MM.1S (cell line): ENCODE measurements around the gene FYB1.
"Not testable (repeated sequence)": the region's sequence is repeated elsewhere in the genome, so short reads cannot be mapped to it uniquely, and the experiment has no call there.

Source experiments
- DNase-seq: peaks from one replicate; pipeline ENCODE4 v3.0.0-alpha.2; 2015
- H2AFZ ChIP-seq: fragments of 300-600 bp; sonication (generic); 2 replicates; pipeline ENCODE4 v1.6.0; 2016; ENCODE audit warnings: antibody characterized with exemption, low read length
- H3F3A ChIP-seq: fragments of 300-600 bp; sonication (generic); 2 replicates; pipeline ENCODE4 v1.6.1; 2016; ENCODE audit warnings: mild to moderate bottlenecking, antibody characterized with exemption, low read length, moderate library complexity, mixed read lengths; ENCODE audit not compliant: insufficient read depth
- H3K27ac ChIP-seq: fragments of 300-600 bp; sonication (generic); 2 replicates; pipeline ENCODE4 v1.5.1; 2016; ENCODE audit warnings: mild to moderate bottlenecking, low read length
- H3K27me3 ChIP-seq: fragments of 300-600 bp; sonication (generic); replicated peaks from 2 replicates; pipeline ENCODE4 v1.6.0; 2016; ENCODE audit warnings: low read length; ENCODE audit not compliant: insufficient read depth
- H3K36me3 ChIP-seq: fragments of 300-600 bp; sonication (generic); replicated peaks from 2 replicates; pipeline ENCODE4 v1.6.1; 2016; ENCODE audit warnings: mild to moderate bottlenecking, low read length, mixed read lengths; ENCODE audit not compliant: insufficient read depth
- H3K4me1 ChIP-seq: fragments of 300-600 bp; sonication (generic); 2 replicates; pipeline ENCODE4 v1.6.1; 2016; ENCODE audit warnings: low read length, mixed read lengths
- H3K4me2 ChIP-seq: fragments of 300-600 bp; sonication (generic); 2 replicates; pipeline ENCODE4 v1.6.0; 2016; ENCODE audit warnings: low read depth, low read length
- H3K4me3 ChIP-seq: fragments of 300-600 bp; sonication (generic); 2 replicates; pipeline ENCODE4 v1.5.1; 2016; ENCODE audit warnings: low read length, mixed read lengths
- H3K79me2 ChIP-seq: fragments of 300-600 bp; sonication (generic); 2 replicates; pipeline ENCODE4 v1.6.1; 2016; ENCODE audit warnings: mixed run types, low read length, mixed read lengths
- H3K9ac ChIP-seq: fragments of 300-600 bp; sonication (generic); 2 replicates; pipeline ENCODE4 v1.6.1; 2016; ENCODE audit warnings: low read length, mixed read lengths
- H3K9me2 ChIP-seq: fragments of 300-600 bp; sonication (generic); replicated peaks from 2 replicates; pipeline ENCODE4 v1.6.1; 2016; ENCODE audit warnings: mild to moderate bottlenecking, low read length, mixed read lengths; ENCODE audit not compliant: insufficient read depth
- H3K9me3 ChIP-seq: fragments of 300-600 bp; sonication (generic); replicated peaks from 2 replicates; pipeline ENCODE4 v1.6.1; 2016; ENCODE audit warnings: mild to moderate bottlenecking, low read length, mixed read lengths; ENCODE audit not compliant: insufficient read depth
- H4K20me1 ChIP-seq: fragments of 300-600 bp; sonication (generic); 2 replicates; pipeline ENCODE4 v1.6.1; 2016; ENCODE audit warnings: mild to moderate bottlenecking, low read length, moderate library complexity, mixed read lengths; ENCODE audit not compliant: insufficient read depth
- EZH2 ChIP-seq: fragments of 300-600 bp; sonication (generic); optimal IDR thresholded peaks from 2 replicates; pipeline ENCODE3; 2017; ENCODE audit warnings: low read depth, mild to moderate bottlenecking, antibody characterized with exemption, low read length, mixed read lengths
- EZH2phosphoT487 ChIP-seq: fragments of 300-600 bp; sonication (generic); IDR thresholded peaks from 2 replicates; pipeline ENCODE4 v1.6.1; 2018; ENCODE audit warnings: antibody characterized with exemption, low read length
- TF ChIP-seq, protein P1 (sequence below): fragments of 300-600 bp; sonication (generic); IDR thresholded peaks from 2 replicates; pipeline ENCODE4 v1.5.1; 2016; ENCODE audit warnings: antibody characterized with exemption, low read length, mixed read lengths

The FYB1 gene

GRCh38 chr5:39236718-39237117 lies 17.4 kb upstream of the FYB1 start:
- no peaks in the 10 kb centered on the region for H3K27me3 ChIP-seq
- peaks cover 6% of the 10 kb centered on the region for H3F3A ChIP-seq
- no peaks in the 10 kb centered on the region for H3K36me3 ChIP-seq
- H3K9me2 ChIP-seq: no peaks in the 10 kb centered on the region
- H3K4me2 ChIP-seq: no peak overlapping the region
- H3K4me1 ChIP-seq: peaks cover 5% of the 10 kb centered on the region
- no peaks in the 10 kb centered on the region for H4K20me1 ChIP-seq
- DNase-seq: no peak
- no peak overlapping the region for H2AFZ ChIP-seq
- H3K9me3 ChIP-seq: no peaks in the 10 kb centered on the region
- no peak overlapping the region for H3K27ac ChIP-seq
- no peak for TF ChIP-seq EZH2
- H3K79me2 ChIP-seq: no peaks in the 10 kb centered on the region
- no peak overlapping the region for H3K4me3 ChIP-seq
- no peak overlapping the region for H3K9ac ChIP-seq

DNA sequence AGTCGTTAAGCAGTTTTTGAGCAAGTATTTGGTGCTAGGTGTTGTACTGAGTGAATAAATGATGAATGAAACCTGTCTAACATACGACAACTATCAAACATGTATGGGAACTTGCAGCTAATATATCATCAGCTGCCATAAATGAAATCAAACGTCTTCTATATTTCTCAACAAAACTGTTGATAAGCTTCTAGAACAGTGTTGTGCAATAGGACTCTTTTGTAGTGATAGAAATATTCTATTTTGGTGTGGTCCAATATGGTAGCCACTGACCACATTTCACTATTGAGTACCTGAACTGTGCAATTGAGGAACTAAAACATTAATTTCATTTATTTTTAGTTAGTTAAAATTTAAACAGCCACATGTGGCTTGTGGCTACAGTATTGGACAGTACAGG lies 16.3 kb upstream of the FYB1 start:
- Histone ChIP-seq H3K36me3 (no peaks in the 10 kb centered on the region), H4K20me1 (no peaks in the 10 kb centered on the region), H3K27ac (no peak overlapping the region), H3K4me1 (peaks cover 16% of the 10 kb centered on the region), H3F3A (peaks cover 11% of the 10 kb centered on the region), H2AFZ (no peak overlapping the region), H3K9ac (no peak overlapping the region), H3K9me2 (no peaks in the 10 kb centered on the region), H3K27me3 (no peaks in the 10 kb centered on the region), H3K4me2 (no peak overlapping the region), H3K9me3 (no peaks in the 10 kb centered on the region), H3K4me3 (no peak overlapping the region), H3K79me2 (no peaks in the 10 kb centered on the region)
- no peak for TF ChIP-seq EZH2
- TF ChIP-seq, protein P1, sequence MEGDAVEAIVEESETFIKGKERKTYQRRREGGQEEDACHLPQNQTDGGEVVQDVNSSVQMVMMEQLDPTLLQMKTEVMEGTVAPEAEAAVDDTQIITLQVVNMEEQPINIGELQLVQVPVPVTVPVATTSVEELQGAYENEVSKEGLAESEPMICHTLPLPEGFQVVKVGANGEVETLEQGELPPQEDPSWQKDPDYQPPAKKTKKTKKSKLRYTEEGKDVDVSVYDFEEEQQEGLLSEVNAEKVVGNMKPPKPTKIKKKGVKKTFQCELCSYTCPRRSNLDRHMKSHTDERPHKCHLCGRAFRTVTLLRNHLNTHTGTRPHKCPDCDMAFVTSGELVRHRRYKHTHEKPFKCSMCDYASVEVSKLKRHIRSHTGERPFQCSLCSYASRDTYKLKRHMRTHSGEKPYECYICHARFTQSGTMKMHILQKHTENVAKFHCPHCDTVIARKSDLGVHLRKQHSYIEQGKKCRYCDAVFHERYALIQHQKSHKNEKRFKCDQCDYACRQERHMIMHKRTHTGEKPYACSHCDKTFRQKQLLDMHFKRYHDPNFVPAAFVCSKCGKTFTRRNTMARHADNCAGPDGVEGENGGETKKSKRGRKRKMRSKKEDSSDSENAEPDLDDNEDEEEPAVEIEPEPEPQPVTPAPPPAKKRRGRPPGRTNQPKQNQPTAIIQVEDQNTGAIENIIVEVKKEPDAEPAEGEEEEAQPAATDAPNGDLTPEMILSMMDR: no peak
- no peak for DNase-seq

- H2AFZ ChIP-seq, H3K9me2 ChIP-seq, DNase-seq, H3K27ac ChIP-seq, H3K4me2 ChIP-seq, H3K36me3 ChIP-seq, H3K9ac ChIP-seq, H3K4me3 ChIP-seq, H3K9me3 ChIP-seq, H4K20me1 ChIP-seq, H3K27me3 ChIP-seq, H3K79me2 ChIP-seq: not testable (repeated sequence)
- H3F3A ChIP-seq: peaks cover 11% of the 10 kb centered on the region
- peaks cover 23% of the 10 kb centered on the region for H3K4me1 ChIP-seq
These were observed 15.1 kb upstream of the FYB1 start for GRCh38 chr5:39234494-39234893.

DNA sequence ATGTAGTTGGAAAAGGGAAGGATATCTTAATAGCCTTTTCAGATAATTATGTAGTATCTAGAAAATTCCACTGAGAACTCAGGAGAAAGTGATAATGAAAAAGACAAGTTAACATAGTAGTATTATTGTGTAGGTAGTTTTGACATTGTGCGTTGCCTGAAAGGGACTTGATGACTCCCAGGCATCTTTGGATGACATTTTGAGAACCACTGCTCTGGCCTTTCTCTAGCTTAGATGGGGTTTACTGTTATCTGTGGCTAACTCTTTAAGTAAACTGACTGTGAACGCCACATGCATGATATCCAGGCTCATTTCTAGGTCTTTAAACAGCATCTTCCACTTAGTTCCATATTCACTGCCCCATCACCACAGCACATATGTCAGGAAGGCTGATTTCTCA lies 14.4 kb upstream of the FYB1 start:
- Histone ChIP-seq H3K9ac (no peak overlapping the region), H3K9me2 (no peaks in the 10 kb centered on the region), H3K4me2 (no peak overlapping the region), H3K36me3 (no peaks in the 10 kb centered on the region), H3K9me3 (no peaks in the 10 kb centered on the region), H3F3A (peaks cover 11% of the 10 kb centered on the region), H2AFZ (no peak overlapping the region), H3K27me3 (no peaks in the 10 kb centered on the region), H3K4me3 (no peak overlapping the region), H3K4me1 (peaks cover 23% of the 10 kb centered on the region), H4K20me1 (no peaks in the 10 kb centered on the region), H3K27ac (no peak overlapping the region), H3K79me2 (no peaks in the 10 kb centered on the region)
- TF ChIP-seq EZH2: no peak
- TF ChIP-seq, protein P1: no peak
- TF ChIP-seq EZH2phosphoT487: no peak
- no peak for DNase-seq
